H1 (cell line): ENCODE data around the gene PAX6. TPM values are rescaled to one million over a fixed set of nuclear protein-coding genes. Genes with fewer than 3 reads are reported as not detected.

Experiments
- CTCF ChIA-PET: fragments of 300-600 bp; sonication (Branson Sonifier 250); formaldehyde crosslinking; loops from one replicate; lab custom pipeline; 2021; ENCODE audit not compliant: partially characterized antibody; lab: Charles Lee
- POLR2A ChIA-PET: fragments of 300-600 bp; sonication (Branson Sonifier 250); formaldehyde crosslinking; loops from one replicate; lab custom pipeline; 2021; ENCODE audit warnings: inconsistent platforms; ENCODE audit not compliant: partially characterized antibody; lab: Charles Lee
- DNase-seq, 2 experiments: peaks; one replicate each; pipeline versions ENCODE4 v3.0.0 to v3.0.0-alpha.2; 2010 to 2022; ENCODE audit warnings: low spot score in 2 of 2, low read depth in 1 of 2, mixed read lengths in 1 of 2
- FAIRE-seq: peaks from 2 replicates; lab custom pipeline; 2011; peaks lifted over from hg19 to GRCh38; lab: Jason Lieb, UNC
- H2AFZ ChIP-seq: 2 replicates; pipeline ENCODE4 v1.8.1; 2012; ENCODE audit warnings: low read length, inconsistent platforms
- H2AK5ac ChIP-seq: 2 replicates; pipeline ENCODE4 v1.6.1; 2013; ENCODE audit warnings: low read depth, low read length
- H2BK120ac ChIP-seq: replicated peaks from 2 replicates; pipeline ENCODE3; 2013; ENCODE audit warnings: low read depth, low read length, inconsistent platforms
- H2BK12ac ChIP-seq: 2 replicates; pipeline ENCODE4 v1.6.1; 2013; ENCODE audit warnings: low read depth, low read length
- H2BK15ac ChIP-seq: 2 replicates; pipeline ENCODE4 v1.6.1; 2013; ENCODE audit warnings: low read length
- H2BK20ac ChIP-seq: 2 replicates; pipeline ENCODE4 v1.6.1; 2013; ENCODE audit warnings: low read length
- H2BK5ac ChIP-seq: 2 replicates; pipeline ENCODE4 v1.6.1; 2013; ENCODE audit warnings: low read depth, low read length
- H3K14ac ChIP-seq: 2 replicates; pipeline ENCODE4 v1.6.1; 2013; ENCODE audit warnings: inconsistent platforms; ENCODE audit not compliant: insufficient read length
- H3K18ac ChIP-seq: 2 replicates; pipeline ENCODE4 v1.6.1; 2013; ENCODE audit warnings: low read length; ENCODE audit errors: extremely low read depth
- H3K23ac ChIP-seq: 2 replicates; pipeline ENCODE4 v1.6.1; 2013; ENCODE audit warnings: inconsistent platforms; ENCODE audit not compliant: insufficient read length
- H3K23me2 ChIP-seq: 2 replicates; pipeline ENCODE4 v1.6.1; 2013; ENCODE audit warnings: low read depth, low read length
- H3K27ac ChIP-seq: 2 replicates; pipeline ENCODE4 v1.6.1; 2011; ENCODE audit warnings: low read depth, low read length, inconsistent platforms
- H3K27me3 ChIP-seq, 4 experiments: replicated peaks in 1 of 4; 1 replicate in 1 of 4; 2 replicates in 3 of 4; pipeline versions ENCODE4 v1.6.1 to v1.8.1; 2011 to 2013; ENCODE audit warnings: low read length in 3 of 4, mild to moderate bottlenecking in 3 of 4, inconsistent platforms in 2 of 4, mixed read lengths in 2 of 4, moderate library complexity in 1 of 4; ENCODE audit not compliant: control insufficient read depth in 3 of 4, insufficient read depth in 3 of 4; ENCODE audit errors: extremely low read depth in 1 of 4
- H3K36me3 ChIP-seq, 4 experiments: 2 replicates each; pipeline versions ENCODE4 v1.6.1 to v1.8.1; 2011 to 2013; ENCODE audit warnings: mild to moderate bottlenecking in 4 of 4, low read length in 3 of 4, moderate library complexity in 2 of 4, control low read depth in 1 of 4, inconsistent platforms in 1 of 4; ENCODE audit not compliant: insufficient read depth in 4 of 4, control insufficient read depth in 2 of 4
- H3K4ac ChIP-seq: replicated peaks from 2 replicates; pipeline ENCODE3; 2013; ENCODE audit warnings: low read length, low read depth, mixed read lengths, inconsistent platforms; ENCODE audit not compliant: insufficient read length
- H3K4me1 ChIP-seq, 4 experiments: replicated peaks in 1 of 4; 1 replicate in 1 of 4; 2 replicates in 3 of 4; pipeline versions ENCODE4 v1.6.1 to v1.8.1; 2011 to 2013; ENCODE audit warnings: low read length in 3 of 4, inconsistent platforms in 2 of 4, mixed read lengths in 1 of 4; ENCODE audit not compliant: insufficient read depth in 4 of 4, control insufficient read depth in 3 of 4
- H3K4me2 ChIP-seq, 2 experiments: 2 replicates each; pipeline versions ENCODE4 v1.6.1 to v1.8.1; 2011 to 2013; ENCODE audit warnings: low read depth in 2 of 2, low read length in 2 of 2, control low read depth in 1 of 2, inconsistent platforms in 1 of 2, mild to moderate bottlenecking in 1 of 2; ENCODE audit not compliant: insufficient read depth in 1 of 2
- H3K4me3 ChIP-seq, 4 experiments: fragments of 200-600, 300-600 bp in 1 of 4; sonication (generic), shearing (Covaris generic), sonication (Bioruptor Twin) in 1 of 4; 2 replicates each; pipeline versions ENCODE4 v1.5.1 to v1.8.1; 2011 to 2016; ENCODE audit warnings: low read length in 4 of 4, low read depth in 3 of 4, control low read depth in 2 of 4, inconsistent platforms in 2 of 4, mild to moderate bottlenecking in 2 of 4, mixed read lengths in 1 of 4, moderate library complexity in 1 of 4; ENCODE audit not compliant: insufficient read depth in 2 of 4; ENCODE audit errors: extremely low read depth in 1 of 4
- H3K56ac ChIP-seq: replicated peaks from 2 replicates; pipeline ENCODE3; 2013; ENCODE audit warnings: low read depth, mild to moderate bottlenecking, mixed read lengths, low read length, inconsistent platforms; ENCODE audit not compliant: insufficient read length
- H3K79me1 ChIP-seq: 2 replicates; pipeline ENCODE4 v1.6.1; 2013; ENCODE audit warnings: low read depth, low read length, control low read depth
- H3K79me2 ChIP-seq, 2 experiments: 2 replicates each; pipeline versions ENCODE4 v1.6.1 to v1.8.1; 2012 to 2013; ENCODE audit warnings: low read length in 2 of 2, mild to moderate bottlenecking in 2 of 2, inconsistent platforms in 1 of 2; ENCODE audit not compliant: insufficient read depth in 2 of 2, control insufficient read depth in 1 of 2
- H3K9ac ChIP-seq, 4 experiments: replicated peaks in 1 of 4; 1 replicate in 1 of 4; 2 replicates in 3 of 4; pipeline versions ENCODE4 v1.6.1 to v1.8.1; 2011 to 2013; ENCODE audit warnings: low read depth in 3 of 4, low read length in 3 of 4, control low read depth in 2 of 4, mild to moderate bottlenecking in 2 of 4, moderate library complexity in 2 of 4, inconsistent platforms in 1 of 4; ENCODE audit errors: extremely low read depth in 1 of 4
- H3K9me3 ChIP-seq, 2 experiments: 2 replicates each; pipeline versions ENCODE4 v1.6.1 to v1.8.1; 2012 to 2013; ENCODE audit warnings: mild to moderate bottlenecking in 2 of 2, moderate library complexity in 2 of 2, control low read depth in 1 of 2, inconsistent platforms in 1 of 2, low read depth in 1 of 2, low read length in 1 of 2, mixed read lengths in 1 of 2; ENCODE audit not compliant: insufficient read depth in 2 of 2
- H4K20me1 ChIP-seq, 2 experiments: replicated peaks in 1 of 2; 2 replicates each; pipeline versions ENCODE3 to v1.8.1; 2011 to 2013; ENCODE audit warnings: inconsistent platforms in 2 of 2, low read length in 2 of 2, mild to moderate bottlenecking in 1 of 2; ENCODE audit not compliant: insufficient read depth in 2 of 2, control insufficient read depth in 1 of 2
- H4K5ac ChIP-seq: 2 replicates; pipeline ENCODE4 v1.6.1; 2013; ENCODE audit warnings: low read length, low read depth, mixed read lengths, inconsistent platforms; ENCODE audit not compliant: insufficient read length
- H4K8ac ChIP-seq: 2 replicates; pipeline ENCODE4 v1.8.0; 2013; ENCODE audit warnings: mild to moderate bottlenecking, moderate library complexity, low read length, inconsistent platforms; ENCODE audit not compliant: insufficient read depth; ENCODE audit errors: extremely low read depth
- H4K91ac ChIP-seq: replicated peaks from 2 replicates; pipeline ENCODE3; 2013; ENCODE audit warnings: low read length, mixed read lengths, inconsistent platforms; ENCODE audit not compliant: insufficient read length
- ASH2L ChIP-seq: fragments of 200-600, 300-600 bp; sonication (generic); IDR thresholded peaks from one replicate; pipeline ENCODE4 v1.7.1; 2017; ENCODE audit warnings: low read length
- CBX8 ChIP-seq: fragments of 300-800, 300-1000 bp; sonication (generic); IDR thresholded peaks from 2 replicates; pipeline ENCODE4 v1.7.1; 2016; ENCODE audit warnings: low read depth, low read length, borderline replicate concordance
- CEBPB ChIP-seq: IDR thresholded peaks from 2 replicates; pipeline ENCODE4 v1.6.1; 2012; ENCODE audit warnings: low read depth, low read length
- CHD2 ChIP-seq: IDR thresholded peaks from 2 replicates; pipeline ENCODE4 v1.6.1; 2012; ENCODE audit warnings: low read length, improper control_type of control experiment
- EP300 ChIP-seq, 2 experiments: IDR thresholded peaks; 1 replicate in 1 of 2; 2 replicates in 1 of 2; pipeline ENCODE4 v1.6.1; 2011 to 2012; ENCODE audit warnings: low read depth in 2 of 2, low read length in 2 of 2, mild to moderate bottlenecking in 2 of 2, borderline replicate concordance in 1 of 2, inconsistent platforms in 1 of 2, moderate library complexity in 1 of 2
- EZH2 ChIP-seq: fragments of 200-600 bp; sonication (generic); IDR thresholded peaks from 2 replicates; pipeline ENCODE4 v1.7.1; 2012; ENCODE audit warnings: low read depth, mild to moderate bottlenecking, moderate library complexity, low read length, inconsistent platforms; ENCODE audit not compliant: severe bottlenecking
- HDAC2 ChIP-seq, 2 experiments: fragments of 300-600 bp in 1 of 2; sonication (generic) in 1 of 2; IDR thresholded peaks; 2 replicates each; pipeline ENCODE4 v1.6.1; 2011 to 2012; ENCODE audit warnings: low read depth in 2 of 2, low read length in 2 of 2, mild to moderate bottlenecking in 2 of 2, moderate library complexity in 2 of 2, borderline replicate concordance in 1 of 2, inconsistent platforms in 1 of 2
- JUND ChIP-seq: IDR thresholded peaks from 2 replicates; pipeline ENCODE4 v1.6.1; 2011; ENCODE audit warnings: mild to moderate bottlenecking, improper control_type of control experiment, low read length
- KDM4A ChIP-seq: IDR thresholded peaks from one replicate; pipeline ENCODE4 v1.7.1; 2012; ENCODE audit warnings: low read depth, mild to moderate bottlenecking, moderate library complexity, low read length, inconsistent platforms; ENCODE audit not compliant: severe bottlenecking
- POLR2AphosphoS5 ChIP-seq: IDR thresholded peaks from 2 replicates; pipeline ENCODE4 v1.6.1; 2011; ENCODE audit warnings: low read depth, low read length
- POU5F1 ChIP-seq: IDR thresholded peaks from 2 replicates; pipeline ENCODE4 v1.6.1; 2011; ENCODE audit warnings: low read depth, mild to moderate bottlenecking, low read length, moderate library complexity
- RNF2 ChIP-seq: fragments of 200-900, 300-1000 bp; sonication (generic); IDR thresholded peaks from 2 replicates; pipeline ENCODE4 v1.7.1; 2016; ENCODE audit warnings: borderline replicate concordance, low read depth, mild to moderate bottlenecking, antibody characterized with exemption, low read length; ENCODE audit not compliant: poor library complexity, severe bottlenecking; ENCODE audit errors: missing control alignments
- SIRT6 ChIP-seq: IDR thresholded peaks from one replicate; pipeline ENCODE4 v1.7.1; 2012; ENCODE audit warnings: low read length, inconsistent platforms
- SIX5 ChIP-seq: IDR thresholded peaks from 2 replicates; pipeline ENCODE4 v1.6.1; 2011; ENCODE audit warnings: mild to moderate bottlenecking, low read depth, low read length
- WGBS, 2 experiments: shearing (Covaris generic) in 1 of 2; methylation state at CpG; one replicate each; pipeline versions ENCODE4 v1.1.6 to v1.1.7; 2013 to 2015; ENCODE audit warnings: low lambda C conversion rate in 2 of 2, mixed read lengths in 2 of 2, inconsistent platforms in 1 of 2, low coverage in 1 of 2, missing lambda C conversion rate in 1 of 2; ENCODE audit not compliant: insufficient replicate concordance in 2 of 2, insufficient coverage in 1 of 2, insufficient read length in 1 of 2; ENCODE audit errors: extremely low coverage in 1 of 2, missing lambda C conversion rate in 1 of 2; 5-methylcytosine and 5-hydroxymethylcytosine counted together
- polyA plus RNA-seq, 7 experiments: library from polyadenylated mRNA; depleted of rRNA in 3 of 7; stranded (reverse) in 5 of 7; unstranded in 2 of 7; fragments of >200 nt in 5 of 7; fragments of 200-250 nt in 2 of 7; gene quantifications; 1 replicate in 5 of 7; 2 replicates in 1 of 7; 4 replicates in 1 of 7; pipeline versions ENCODE4 v1.2.1 to v1.2.3, GENCODE V29; 2011 to 2013; ENCODE audit warnings: missing spikeins in 2 of 7, mixed read lengths in 2 of 7
- total RNA-seq: library from RNA; stranded (reverse); fragmentation: NEBNext Ultra II Directional; extraction: Animal tissue kit (Norgen Biotek cat#: 25700); gene quantifications from 2 replicates; pipeline ENCODE4 v1.2.1, GENCODE V29; 2021

Gene PAX6
- total and polyA plus RNA-seq, 2 of the 8 experiments (the other 6 are each of a cell fraction or from before 2014, with no cell fraction given) = 0.30 to 0.65 TPM

- no peak for FAIRE-seq
- H3K9ac ChIP-seq = no peak overlapping the region
- no peak overlapping the region for H2BK15ac ChIP-seq
- H3K4ac ChIP-seq = no peak overlapping the region
- no peak overlapping the region for H2BK12ac ChIP-seq
- no peak overlapping the region for H2BK20ac ChIP-seq
- H2AFZ ChIP-seq = no peak overlapping the region
- POLR2A ChIA-PET = no interaction called here
- no peaks in the 10 kb centered on the region for H3K79me2 ChIP-seq
- TF ChIP-seq CEBPB = no peak
- no peak for TF ChIP-seq KDM4A
- no peak for TF ChIP-seq ASH2L
- TF ChIP-seq EZH2 = no peak
- TF ChIP-seq SIRT6 = no peak
- no peak for TF ChIP-seq RNF2
- TF ChIP-seq POLR2AphosphoS5 = no peak
- TF ChIP-seq HDAC2 (IDR thresholded peaks at IDR 0.05; ENCODE audit: borderline replicate concordance in 1 of 2, low read depth in 2 of 2, low read length in 2 of 2) = no peak
- no peak for TF ChIP-seq CBX8
- TF ChIP-seq JUND = no peak
- no peak for TF ChIP-seq CHD2
- no peak for TF ChIP-seq SIX5
- no peak for TF ChIP-seq POU5F1
- no peak for TF ChIP-seq EP300 (IDR thresholded peaks at IDR 0.05; ENCODE audit: borderline replicate concordance in 1 of 2, low read depth in 2 of 2, low read length in 2 of 2)
- TF ChIP-seq, all 59 proteins: peak for 0
- no peak overlapping the region for H4K5ac ChIP-seq
- H2BK120ac ChIP-seq = no peak overlapping the region
- H4K20me1 ChIP-seq = no peaks in the 10 kb centered on the region
- H4K91ac ChIP-seq = no peak overlapping the region
- no peaks in the 10 kb centered on the region for H3K23me2 ChIP-seq
- H3K23ac ChIP-seq = no peak overlapping the region
- DNase-seq = no peak
- H4K8ac ChIP-seq = no peak overlapping the region
- no peaks in the 10 kb centered on the region for H3K9me3 ChIP-seq
- H3K36me3 ChIP-seq = no peaks in the 10 kb centered on the region
- H3K27ac ChIP-seq = no peak overlapping the region
- CTCF ChIA-PET = no interaction called here
- no peak overlapping the region for H2AK5ac ChIP-seq
- no peak overlapping the region for H3K14ac ChIP-seq
- 91% methylated on average over 2 of the region's 2 CpGs; no CpG with 5 or more reads in 1 of the 2 experiments for WGBS, 2 experiments
- peaks cover 2% of the 10 kb centered on the region; the same call in 1 of the 2 replicates for H3K79me1 ChIP-seq
- no peak overlapping the region for H3K56ac ChIP-seq
- H3K4me3 ChIP-seq = no peak overlapping the region
- no peaks in the 10 kb centered on the region; a peak in 1 of 7 replicates for H3K27me3 ChIP-seq
- 0 out of 7 replicates have a peak, but pooled peaks cover 0 to 3% (median under 1%) of the 10 kb centered on the region in 4 experiments for H3K4me1 ChIP-seq
- H3K4me2 ChIP-seq = no peak overlapping the region
- H2BK5ac ChIP-seq = no peak overlapping the region
- H3K18ac ChIP-seq = no peak overlapping the region
Measured at GRCh38 chr11:31784611-31785010, 26.5 kb downstream of the PAX6 start.
